ENCODE data around the gene ATP9B. TPM values are rescaled to one million over a fixed set of nuclear protein-coding genes. Genes with fewer than 3 reads are reported as not detected.

Gene ATP9B
- total and polyA plus RNA-seq, 7 donors: 6.5 to 66.5 (median 28.1) TPM

DNA sequence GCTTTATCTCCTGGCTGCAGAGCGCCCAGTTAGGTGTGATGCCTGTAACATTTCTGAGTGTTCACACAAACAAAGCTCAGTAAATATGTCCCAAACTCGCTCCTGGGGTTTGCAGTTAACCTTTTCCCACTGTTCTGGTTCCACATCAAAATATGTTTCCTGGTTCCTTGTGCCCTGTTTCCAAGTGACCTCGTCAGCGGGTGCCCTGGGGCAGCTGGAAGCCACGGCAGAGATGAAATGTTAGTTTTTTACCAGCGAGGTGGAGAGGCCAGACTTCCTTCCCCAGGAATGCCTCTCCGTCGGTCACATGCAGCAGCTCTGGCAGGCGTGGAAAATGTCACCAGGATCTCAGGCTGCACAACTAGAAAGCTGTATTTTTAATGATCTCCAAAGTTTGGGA, 344.7 kb downstream of the ATP9B start:
- H3K27ac ChIP-seq: no peak overlapping the region
- intact Hi-C loops (cut with DNase I): no loop called here
- TF ChIP-seq EP300 (IDR thresholded peaks at IDR 0.05): no peak
- no peak for TF ChIP-seq POLR2AphosphoS5 (IDR thresholded peaks at IDR 0.05)
- TF ChIP-seq, protein P1, sequence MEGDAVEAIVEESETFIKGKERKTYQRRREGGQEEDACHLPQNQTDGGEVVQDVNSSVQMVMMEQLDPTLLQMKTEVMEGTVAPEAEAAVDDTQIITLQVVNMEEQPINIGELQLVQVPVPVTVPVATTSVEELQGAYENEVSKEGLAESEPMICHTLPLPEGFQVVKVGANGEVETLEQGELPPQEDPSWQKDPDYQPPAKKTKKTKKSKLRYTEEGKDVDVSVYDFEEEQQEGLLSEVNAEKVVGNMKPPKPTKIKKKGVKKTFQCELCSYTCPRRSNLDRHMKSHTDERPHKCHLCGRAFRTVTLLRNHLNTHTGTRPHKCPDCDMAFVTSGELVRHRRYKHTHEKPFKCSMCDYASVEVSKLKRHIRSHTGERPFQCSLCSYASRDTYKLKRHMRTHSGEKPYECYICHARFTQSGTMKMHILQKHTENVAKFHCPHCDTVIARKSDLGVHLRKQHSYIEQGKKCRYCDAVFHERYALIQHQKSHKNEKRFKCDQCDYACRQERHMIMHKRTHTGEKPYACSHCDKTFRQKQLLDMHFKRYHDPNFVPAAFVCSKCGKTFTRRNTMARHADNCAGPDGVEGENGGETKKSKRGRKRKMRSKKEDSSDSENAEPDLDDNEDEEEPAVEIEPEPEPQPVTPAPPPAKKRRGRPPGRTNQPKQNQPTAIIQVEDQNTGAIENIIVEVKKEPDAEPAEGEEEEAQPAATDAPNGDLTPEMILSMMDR (IDR thresholded peaks at IDR 0.05): no peak
- no peak for TF ChIP-seq POLR2A (IDR thresholded peaks at IDR 0.05)
- peaks cover 7 to 35% (median 15%) of the 10 kb centered on the region in 4 donors for H3K36me3 ChIP-seq
- H3K9me3 ChIP-seq: no peaks in the 10 kb centered on the region
- peaks cover 0 to 15% (median 9%) of the 10 kb centered on the region in 4 donors for H3K4me1 ChIP-seq
- DNase-seq: no peak
- WGBS, 2 donors: 52 to 77% methylated on average over 9 of the region's 9 CpGs
- H3K27me3 ChIP-seq: no peaks in the 10 kb centered on the region
- no peak overlapping the region for H3K4me3 ChIP-seq

DNA sequence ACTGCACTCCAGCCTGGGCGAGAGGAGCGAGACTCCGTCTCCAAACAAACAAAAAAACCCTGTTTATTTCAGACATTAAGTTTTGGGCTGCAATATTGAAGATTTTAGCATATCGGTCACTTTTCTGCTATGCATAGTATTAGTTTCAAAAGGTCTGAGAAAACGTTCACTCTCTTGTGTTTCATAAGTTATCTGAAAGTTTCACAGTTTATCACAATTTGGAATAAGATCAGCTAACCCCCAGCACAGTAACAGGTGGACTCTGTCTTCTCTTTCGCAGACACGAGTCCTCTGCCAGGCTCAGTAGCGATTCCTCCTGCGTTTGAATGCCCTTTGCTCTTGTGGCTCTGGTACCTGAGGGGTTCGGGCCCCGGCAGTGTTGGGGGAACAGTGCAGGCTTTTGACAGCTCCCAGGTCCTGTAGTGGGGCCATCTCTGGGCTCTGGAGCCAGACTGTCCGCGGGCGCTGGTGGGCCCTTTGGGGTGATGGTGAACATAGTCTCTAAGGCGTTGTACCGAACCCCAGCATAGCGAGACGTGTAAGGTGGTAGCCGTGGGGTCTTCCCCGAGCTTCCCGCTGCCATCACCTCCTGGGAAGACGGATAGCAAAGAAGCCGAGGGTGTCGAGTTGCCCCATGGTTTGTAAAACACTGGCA, 347.0 kb downstream of the ATP9B start:
- TF ChIP-seq POLR2AphosphoS5 (IDR thresholded peaks at IDR 0.05) (no peak), EP300 (IDR thresholded peaks at IDR 0.05) (no peak), POLR2A (IDR thresholded peaks at IDR 0.05) (no peak)
- TF ChIP-seq, protein P1 (IDR thresholded peaks at IDR 0.05): no peak
- Histone ChIP-seq H3K9me3 (no peaks in the 10 kb centered on the region), H3K27me3 (no peaks in the 10 kb centered on the region), H3K36me3 (peaks cover under 1 to 31% (median 8%) of the 10 kb centered on the region in 4 donors), H3K27ac (no peak overlapping the region), H3K4me1 (peaks cover 0 to 15% (median 10%) of the 10 kb centered on the region in 4 donors), H3K4me3 (no peak overlapping the region)
- intact Hi-C loops (cut with DNase I): no loop called here
- 90% methylated on average over 24 of the region's 24 CpGs for WGBS, 2 donors
- DNase-seq: no peak

DNA sequence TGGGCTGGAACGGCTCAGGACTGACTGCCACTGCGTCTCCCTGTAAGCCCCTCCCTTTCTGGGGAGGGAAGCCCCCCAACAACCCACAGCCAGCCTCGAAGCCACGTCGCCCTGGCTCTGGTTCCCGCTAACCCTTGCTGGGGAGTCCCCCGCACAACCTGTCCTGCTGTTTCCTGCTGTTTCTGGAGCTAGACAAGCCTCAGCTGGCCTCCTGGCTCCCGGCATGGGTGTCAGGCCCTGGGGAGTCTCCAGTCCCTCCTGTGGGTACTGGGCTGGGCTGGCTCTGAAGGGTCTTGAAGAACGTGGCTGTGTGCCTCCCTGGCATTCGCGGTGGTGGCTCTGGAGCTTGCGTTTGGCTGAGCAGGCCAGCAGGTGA, 347.5 kb downstream of the ATP9B start:
- WGBS, 2 donors: 81 to 87% methylated on average over 12 of the region's 12 CpGs

DNA sequence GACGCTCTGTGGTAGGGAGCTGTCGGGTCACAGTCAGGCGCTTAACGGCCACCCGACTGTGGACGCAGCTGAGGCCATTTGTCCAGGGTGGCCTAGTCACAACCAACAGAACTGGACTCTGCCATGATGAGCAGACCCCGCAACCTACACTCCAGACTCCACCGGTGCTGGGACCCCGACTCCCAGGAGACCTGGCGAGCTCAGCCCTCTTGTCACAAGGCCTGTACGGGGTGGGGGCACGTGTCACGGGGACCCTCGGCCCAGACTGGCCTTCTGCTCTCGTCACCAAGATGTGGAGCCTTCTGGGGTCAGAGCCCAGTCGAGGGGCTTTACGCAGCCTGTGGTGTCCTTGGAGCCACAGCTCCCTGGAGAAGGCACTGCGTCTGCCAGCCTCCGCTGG, 349.0 kb downstream of the ATP9B start:
- DNase-seq: no peak
- no peak overlapping the region for H3K27ac ChIP-seq
- WGBS, 2 donors: 88 to 94% methylated on average over 19 of the region's 19 CpGs
- intact Hi-C loops (cut with DNase I): loop anchor here (2.0 kb wide), 1 partner anchor 65 kb away; no protein-coding TSS in a partner anchor
- H3K9me3 ChIP-seq: no peaks in the 10 kb centered on the region
- peaks cover 0 to 17% (median 2%) of the 10 kb centered on the region in 4 donors for H3K36me3 ChIP-seq
- no peaks in the 10 kb centered on the region for H3K27me3 ChIP-seq
- no peak overlapping the region for H3K4me3 ChIP-seq
- TF ChIP-seq EP300 (IDR thresholded peaks at IDR 0.05) (no peak), POLR2A (IDR thresholded peaks at IDR 0.05) (no peak), POLR2AphosphoS5 (IDR thresholded peaks at IDR 0.05) (no peak)
- TF ChIP-seq, protein P1 (IDR thresholded peaks at IDR 0.05): no peak
- peaks cover 0 to 27% (median 17%) of the 10 kb centered on the region in 4 donors for H3K4me1 ChIP-seq

More for the DNA sequence above, 347.5 kb downstream of the ATP9B start:
- Histone ChIP-seq H3K27ac (no peak overlapping the region), H3K9me3 (no peaks in the 10 kb centered on the region), H3K27me3 (no peaks in the 10 kb centered on the region), H3K36me3 (peaks cover 0 to 31% (median 4%) of the 10 kb centered on the region in 4 donors), H3K4me1 (peaks cover 0 to 15% (median 10%) of the 10 kb centered on the region in 4 donors), H3K4me3 (no peak overlapping the region)
- no peak for DNase-seq
- TF ChIP-seq, protein P1 (IDR thresholded peaks at IDR 0.05): no peak
- TF ChIP-seq POLR2A (IDR thresholded peaks at IDR 0.05) (no peak), EP300 (IDR thresholded peaks at IDR 0.05) (no peak), POLR2AphosphoS5 (IDR thresholded peaks at IDR 0.05) (no peak)
- intact Hi-C loops (cut with DNase I): no loop called here

Data from sigmoid colon (tissue), 7 donors.